Epithelial cell of proximal tubule (primary cell): ENCODE results near the gene IRAK1BP1. TPM values are rescaled to one million over a fixed set of nuclear protein-coding genes. Genes with fewer than 3 reads are reported as not detected.
"Not testable (repeated sequence)": the region's sequence is repeated elsewhere in the genome, so short reads cannot be mapped to it uniquely, and the experiment has no call there.

ENCODE experiments used
- DNase-seq: peaks from one replicate; pipeline ENCODE4 v3.0.0-alpha.2; 2011; ENCODE audit warnings: low read depth
- H3K4me3 ChIP-seq: 2 replicates; pipeline ENCODE4 v1.5.1; 2011; ENCODE audit warnings: low read depth, mild to moderate bottlenecking, low read length
- total RNA-seq: library from RNA; depleted of rRNA; stranded (reverse); fragments of >200 nt; gene quantifications from 2 replicates; pipeline ENCODE4 v1.2.3, GENCODE V29; 2015
- TF ChIP-seq, protein P1 (sequence below): conservative IDR thresholded peaks from 2 replicates; pipeline ENCODE4 v1.5.1; 2012; ENCODE audit warnings: low read depth, mild to moderate bottlenecking, low read length

The IRAK1BP1 gene
- total RNA-seq, 1 donor from 2014 or later: 3.6 TPM

DNA sequence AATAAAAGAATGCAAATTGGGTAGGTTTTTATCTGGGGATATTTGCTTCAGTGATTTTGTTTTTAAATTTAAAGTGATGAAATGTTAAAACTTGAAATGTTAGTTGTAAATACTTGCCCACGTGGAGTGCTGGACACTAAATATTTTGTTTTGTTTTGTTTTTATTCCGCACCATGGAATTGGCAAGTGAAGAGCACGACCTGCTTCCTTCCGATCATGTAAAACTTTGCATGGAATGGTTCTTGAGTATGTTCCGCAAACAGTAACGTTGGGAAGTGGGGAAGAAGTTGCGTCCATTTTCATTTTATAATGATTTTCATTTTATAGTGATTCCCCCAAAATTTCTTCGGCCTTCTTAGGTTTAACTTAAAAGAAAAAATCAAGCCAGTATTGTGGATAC is 765 bp downstream of the IRAK1BP1 start:
- no peak for DNase-seq
- TF ChIP-seq, protein P1, sequence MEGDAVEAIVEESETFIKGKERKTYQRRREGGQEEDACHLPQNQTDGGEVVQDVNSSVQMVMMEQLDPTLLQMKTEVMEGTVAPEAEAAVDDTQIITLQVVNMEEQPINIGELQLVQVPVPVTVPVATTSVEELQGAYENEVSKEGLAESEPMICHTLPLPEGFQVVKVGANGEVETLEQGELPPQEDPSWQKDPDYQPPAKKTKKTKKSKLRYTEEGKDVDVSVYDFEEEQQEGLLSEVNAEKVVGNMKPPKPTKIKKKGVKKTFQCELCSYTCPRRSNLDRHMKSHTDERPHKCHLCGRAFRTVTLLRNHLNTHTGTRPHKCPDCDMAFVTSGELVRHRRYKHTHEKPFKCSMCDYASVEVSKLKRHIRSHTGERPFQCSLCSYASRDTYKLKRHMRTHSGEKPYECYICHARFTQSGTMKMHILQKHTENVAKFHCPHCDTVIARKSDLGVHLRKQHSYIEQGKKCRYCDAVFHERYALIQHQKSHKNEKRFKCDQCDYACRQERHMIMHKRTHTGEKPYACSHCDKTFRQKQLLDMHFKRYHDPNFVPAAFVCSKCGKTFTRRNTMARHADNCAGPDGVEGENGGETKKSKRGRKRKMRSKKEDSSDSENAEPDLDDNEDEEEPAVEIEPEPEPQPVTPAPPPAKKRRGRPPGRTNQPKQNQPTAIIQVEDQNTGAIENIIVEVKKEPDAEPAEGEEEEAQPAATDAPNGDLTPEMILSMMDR: no peak
- H3K4me3 ChIP-seq: peak overlapping the region; percentile 93

GRCh38 chr6:78875505-78875904 is 8.2 kb downstream of the IRAK1BP1 start:
- no peak for DNase-seq
- TF ChIP-seq, protein P1: no peak
- H3K4me3 ChIP-seq: no peak overlapping the region

DNA sequence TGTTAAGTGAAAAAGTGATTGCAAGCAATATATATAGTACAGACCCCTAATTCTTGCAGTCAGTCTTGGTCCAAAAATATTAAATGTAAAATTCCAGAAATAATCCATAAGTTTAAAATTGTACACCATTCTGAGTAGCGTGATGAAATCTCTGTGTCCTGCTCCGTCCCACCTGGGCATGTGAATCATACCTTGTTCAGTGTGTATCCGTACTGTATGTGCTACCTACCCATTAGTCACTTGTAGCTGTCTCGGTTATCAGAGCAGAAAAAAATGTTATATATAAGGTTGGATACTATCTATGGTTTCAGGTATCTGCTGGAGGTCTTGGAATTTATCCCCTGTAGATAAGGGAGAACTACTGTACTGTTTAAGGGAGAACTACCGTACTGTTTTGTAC is 16.3 kb downstream of the IRAK1BP1 start:
- H3K4me3 ChIP-seq: no peak overlapping the region
- TF ChIP-seq, protein P1: no peak
- no peak for DNase-seq

DNA sequence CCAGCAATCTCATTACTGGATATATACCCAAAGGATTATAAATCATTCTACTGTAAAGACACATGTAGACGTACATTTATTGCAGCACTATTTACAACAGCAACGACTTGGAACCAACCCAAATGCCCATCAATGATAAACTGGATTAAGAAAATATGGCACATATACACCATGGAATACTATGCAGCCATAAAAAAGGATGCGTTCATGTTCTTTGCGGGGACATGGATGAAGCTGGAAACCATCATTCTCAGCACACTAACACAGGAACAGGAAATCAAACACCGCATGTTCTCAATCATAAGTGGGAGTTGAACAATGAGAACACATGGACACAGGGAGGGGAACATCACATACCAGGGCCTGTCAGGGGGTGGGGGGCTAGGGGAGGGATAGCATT is 22.6 kb downstream of the IRAK1BP1 start:
- H3K4me3 ChIP-seq, DNase-seq: not testable (repeated sequence)

DNA sequence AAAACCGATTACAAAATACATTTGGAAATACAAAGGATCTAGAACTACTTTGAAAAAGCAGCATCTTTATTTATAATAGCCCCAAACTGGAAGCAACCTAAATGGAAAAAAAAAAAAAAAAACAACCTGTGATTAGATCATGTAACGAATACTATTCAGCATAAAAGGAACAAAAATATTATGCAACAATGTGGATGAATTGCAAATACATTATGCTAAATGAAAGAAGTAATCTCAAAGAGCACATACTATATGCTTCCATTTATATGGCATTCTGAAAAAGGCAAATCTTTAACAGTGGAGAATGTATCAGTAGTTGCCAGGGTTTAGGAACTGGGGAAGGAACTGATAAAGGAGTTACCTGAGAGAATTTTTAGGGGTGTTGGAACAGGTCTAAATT is 28.9 kb downstream of the IRAK1BP1 start:
- TF ChIP-seq, protein P1: no peak
- DNase-seq: no peak
- H3K4me3 ChIP-seq: no peak overlapping the region

DNA sequence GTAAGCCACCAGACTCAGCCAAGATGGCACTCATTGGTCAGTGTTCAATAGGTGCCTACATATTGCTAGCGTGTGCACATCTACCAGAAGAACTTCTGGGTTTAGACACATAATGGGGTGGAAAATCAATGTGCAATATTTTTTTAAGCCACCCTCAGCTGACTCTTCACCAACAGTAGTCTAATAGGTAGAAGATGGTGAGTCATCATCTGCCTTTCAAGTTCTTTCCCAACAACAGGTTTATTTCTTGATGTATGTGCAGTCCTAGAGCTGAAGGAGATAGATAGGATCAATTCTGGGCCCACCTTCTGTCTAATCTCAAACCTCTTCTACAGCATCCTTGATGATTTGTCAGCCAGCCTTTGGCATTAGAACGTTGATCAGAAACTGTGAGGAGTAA is 41.3 kb downstream of the IRAK1BP1 start:
- H3K4me3 ChIP-seq: no peak overlapping the region
- no peak for DNase-seq
- TF ChIP-seq, protein P1: no peak

- no peak for DNase-seq
- TF ChIP-seq, protein P1: no peak
These were observed 42.0 kb downstream of the IRAK1BP1 start for GRCh38 chr6:78909391-78909790.

DNA sequence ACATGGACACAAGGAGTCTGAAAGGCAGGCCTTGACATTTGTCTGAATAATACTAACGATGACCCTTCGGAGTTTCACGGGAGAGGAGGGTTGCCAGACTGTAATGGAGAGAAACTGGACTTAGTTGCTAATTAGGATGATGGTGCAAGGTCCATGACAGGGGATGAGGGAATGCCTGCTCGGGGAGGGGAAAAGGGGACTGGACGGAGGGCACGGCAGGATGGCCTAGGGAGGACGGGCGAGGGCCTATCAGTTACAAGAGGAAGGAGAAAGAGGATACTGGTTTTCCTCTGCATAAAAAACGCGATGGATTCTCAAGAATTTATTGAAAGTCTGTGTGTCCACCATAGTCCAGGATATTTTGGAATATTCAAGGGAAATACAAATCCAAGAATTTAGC is 42.7 kb downstream of the IRAK1BP1 start:
- no peak for DNase-seq
- TF ChIP-seq, protein P1: no peak
- H3K4me3 ChIP-seq: peak overlapping the region; percentile 57

More at GRCh38 chr6:78909391-78909790, 42.0 kb downstream of the IRAK1BP1 start:
- no peak overlapping the region for H3K4me3 ChIP-seq
